Activated CD4-positive, alpha-beta T cell treated with anti-CD3 and anti-CD28 coated beads for 1 hour (primary cell): ENCODE results near the gene PIK3R5.
"Not testable (repeated sequence)": the region's sequence is repeated elsewhere in the genome, so short reads cannot be mapped to it uniquely, and the experiment has no call there.

Source experiments
- DNase-seq: peaks from one replicate; pipeline ENCODE4 v3.0.0-alpha.2; 2020

PIK3R5 gene

GRCh38 chr17:8965394-8966168 lies at the start of gene PIK3R5:
TSS of gene PIK3R5 (minus strand) at chr17:8965707. CDS start at chr17:8911494, 54,213 bp downstream.
- peak; percentile 63 for DNase-seq

- no peak for DNase-seq
These were observed 45.5 kb upstream of the PIK3R5 start for GRCh38 chr17:9011001-9011400.

GRCh38 chr17:9009737-9010136 lies 44.2 kb upstream of the PIK3R5 start:
- DNase-seq: no peak

GRCh38 chr17:9009096-9009495 lies 43.6 kb upstream of the PIK3R5 start:
- no peak for DNase-seq

GRCh38 chr17:9007052-9007714 lies 41.7 kb upstream of the PIK3R5 start:
- DNase-seq: no peak

- no peak for DNase-seq
These were observed 40.8 kb upstream of the PIK3R5 start for GRCh38 chr17:9006175-9006767.

- DNase-seq: no peak
These were observed 39.4 kb upstream of the PIK3R5 start for GRCh38 chr17:9004961-9005285.

GRCh38 chr17:9004132-9004960 lies 38.8 kb upstream of the PIK3R5 start:
- no peak for DNase-seq

GRCh38 chr17:9003355-9004131 lies 38.0 kb upstream of the PIK3R5 start:
- DNase-seq: no peak

- no peak for DNase-seq
These were observed 37.3 kb upstream of the PIK3R5 start for GRCh38 chr17:9002606-9003354.

GRCh38 chr17:9002227-9002605 lies 36.7 kb upstream of the PIK3R5 start:
- no peak for DNase-seq

- DNase-seq: no peak
These were observed 36.1 kb upstream of the PIK3R5 start for GRCh38 chr17:9001559-9001958.

GRCh38 chr17:8997994-8998628 lies 32.6 kb upstream of the PIK3R5 start:
- peak; percentile 71 for DNase-seq

- DNase-seq: no peak
These were observed 30.2 kb upstream of the PIK3R5 start for GRCh38 chr17:8995711-8996110.

GRCh38 chr17:8994319-8994718 lies 28.8 kb upstream of the PIK3R5 start:
- peak; percentile 21 for DNase-seq

GRCh38 chr17:8991514-8992285 lies 26.2 kb upstream of the PIK3R5 start:
- peak; percentile 29 for DNase-seq

- not testable (repeated sequence) for DNase-seq
These were observed 22.9 kb upstream of the PIK3R5 start for GRCh38 chr17:8988263-8988935.

- DNase-seq: no peak
These were observed 20.8 kb upstream of the PIK3R5 start for GRCh38 chr17:8986295-8986694.

- DNase-seq: no peak
These were observed 19.7 kb upstream of the PIK3R5 start for GRCh38 chr17:8985054-8985701.
